Measurements from ENCODE around the gene TEDC1.

GRCh38 chr14:105490267-105490571 is 827 bp upstream of the TEDC1 start:
- no peak for TF ChIP-seq POLR2AphosphoS5 (IDR thresholded peaks at IDR 0.05; ENCODE audit: borderline replicate concordance, low read depth, low read length)
- no peak for TF ChIP-seq EZH2 (IDR thresholded peaks at IDR 0.05)
- no peak for TF ChIP-seq FOXP2 (optimal IDR thresholded peaks at IDR 0.05; ENCODE audit: control extremely low read depth, extremely low read length, insufficient read depth)
